OCI-LY7 (cell line): ENCODE results near the gene NWD2. TPM values are rescaled to one million over a fixed set of nuclear protein-coding genes. Genes with fewer than 3 reads are reported as not detected.
"Not testable (repeated sequence)": the region's sequence is repeated elsewhere in the genome, so short reads cannot be mapped to it uniquely, and the experiment has no call there.

Source experiments
- BruUV-seq: library from RNA; stranded (reverse); fragments of 400-500 nt; replicated peaks from 2 replicates; lab custom pipeline; 2021; lab: Mats Ljungman, UMichigan
- CTCF ChIA-PET: fragments of 300-600 bp; sonication (Branson Sonifier 250); formaldehyde crosslinking; loops from one replicate; lab custom pipeline; 2022; ENCODE audit warnings: antibody characterized with exemption; ENCODE audit not compliant: unreplicated experiment; lab: Charles Lee
- POLR2A ChIA-PET: fragments of 300-600 bp; sonication (Branson Sonifier 250); formaldehyde crosslinking; loops from one replicate; lab custom pipeline; 2022; ENCODE audit warnings: antibody characterized with exemption; lab: Charles Lee
- DNase-seq: peaks from one replicate; pipeline ENCODE4 v3.0.0-alpha.2; 2015; ENCODE audit warnings: low spot score
- H2AFZ ChIP-seq: fragments of 200-600 bp; sonication (generic), shearing (Covaris generic); 2 replicates; pipeline ENCODE4 v1.6.1; 2014; ENCODE audit warnings: mild to moderate bottlenecking, antibody characterized with exemption, low read length, moderate library complexity
- H3K27ac ChIP-seq: fragments of 200-600 bp; sonication (generic); 2 replicates; pipeline ENCODE4 v1.5.1; 2014; ENCODE audit warnings: mixed run types, low read depth, mild to moderate bottlenecking, moderate library complexity, low read length, inconsistent platforms; ENCODE audit not compliant: poor library complexity, severe bottlenecking
- H3K36me3 ChIP-seq: fragments of 200-600 bp; sonication (generic); 2 replicates; pipeline ENCODE4 v1.6.1; 2014; ENCODE audit warnings: mild to moderate bottlenecking, antibody characterized with exemption, low read length, moderate library complexity, mixed read lengths; ENCODE audit not compliant: insufficient read depth
- H3K4me1 ChIP-seq: fragments of 200-600 bp; sonication (generic); 2 replicates; pipeline ENCODE4 v1.5.1; 2014; ENCODE audit warnings: mild to moderate bottlenecking, low read length; ENCODE audit not compliant: insufficient read depth, poor library complexity, severe bottlenecking
- H3K4me2 ChIP-seq: fragments of 200-600 bp; sonication (generic); 2 replicates; pipeline ENCODE4 v1.6.1; 2014; ENCODE audit warnings: mild to moderate bottlenecking, low read length
- H3K4me3 ChIP-seq: fragments of 200-600 bp; sonication (generic); 2 replicates; pipeline ENCODE4 v1.5.1; 2014; ENCODE audit warnings: mild to moderate bottlenecking, low read depth, low read length; ENCODE audit not compliant: poor library complexity, severe bottlenecking
- H3K79me2 ChIP-seq: fragments of 200-600 bp; sonication (generic); 2 replicates; pipeline ENCODE4 v1.6.1; 2016; ENCODE audit warnings: low read depth, mild to moderate bottlenecking, low read length, moderate library complexity, mixed read lengths; ENCODE audit not compliant: insufficient read depth
- H3K9me2 ChIP-seq: fragments of 200-600 bp; sonication (generic); 2 replicates; pipeline ENCODE4 v1.6.1; 2016; ENCODE audit warnings: mild to moderate bottlenecking, low read length, mixed read lengths; ENCODE audit not compliant: insufficient read depth
- H3K9me3 ChIP-seq: fragments of 200-600 bp; sonication (generic); 2 replicates; pipeline ENCODE4 v1.6.1; 2014; ENCODE audit warnings: mild to moderate bottlenecking, mixed run types, low read length, mixed read lengths
- H4K20me1 ChIP-seq: fragments of 200-600 bp; sonication (generic); 2 replicates; pipeline ENCODE4 v1.6.1; 2014; ENCODE audit warnings: mild to moderate bottlenecking, antibody characterized with exemption, low read length, moderate library complexity, mixed read lengths; ENCODE audit not compliant: insufficient read depth
- EZH2phosphoT487 ChIP-seq: fragments of 200-600 bp; sonication (generic); IDR thresholded peaks from 2 replicates; pipeline ENCODE4 v1.6.1; 2018; ENCODE audit warnings: low read depth, borderline replicate concordance, mild to moderate bottlenecking, mixed run types, antibody characterized with exemption, low read length, moderate library complexity, mixed read lengths
- intact Hi-C: fragments of 100-400 bp; cut with micrococcal nuclease; formaldehyde crosslinking; loops from one replicate; pipeline ENCODE4 v1.10.0; 2022; ENCODE audit not compliant: unreplicated experiment
- microRNA-seq: library from miRNA; unstranded; fragments of <30 nt; microRNA quantifications from one replicate; pipeline ENCODE4 v1.2.0, GENCODE V29; 2022; ENCODE audit warnings: borderline replicate concordance
- small RNA-seq: library from RNA; depleted of rRNA; stranded (forward); fragments of <200 nt; gene quantifications from one replicate; pipeline ENCODE3, GENCODE V24; 2014
- total RNA-seq, 2 experiments: library from RNA; depleted of rRNA in 1 of 2; stranded (reverse); fragments of >200 nt in 1 of 2; shearing (Covaris generic) in 1 of 2; gene quantifications; 2 replicates each; pipeline ENCODE4 v1.2.3, GENCODE V29; 2014 to 2022
- TF ChIP-seq, protein P1 (sequence below): fragments of 200-600 bp; sonication (generic); conservative IDR thresholded peaks from 2 replicates; pipeline ENCODE4 v1.5.1; 2014; ENCODE audit warnings: mild to moderate bottlenecking, antibody characterized with exemption, low read length, moderate library complexity, mixed read lengths

NWD2 gene
- total RNA-seq, 2 experiments from 2014 or later: not detected

DNA sequence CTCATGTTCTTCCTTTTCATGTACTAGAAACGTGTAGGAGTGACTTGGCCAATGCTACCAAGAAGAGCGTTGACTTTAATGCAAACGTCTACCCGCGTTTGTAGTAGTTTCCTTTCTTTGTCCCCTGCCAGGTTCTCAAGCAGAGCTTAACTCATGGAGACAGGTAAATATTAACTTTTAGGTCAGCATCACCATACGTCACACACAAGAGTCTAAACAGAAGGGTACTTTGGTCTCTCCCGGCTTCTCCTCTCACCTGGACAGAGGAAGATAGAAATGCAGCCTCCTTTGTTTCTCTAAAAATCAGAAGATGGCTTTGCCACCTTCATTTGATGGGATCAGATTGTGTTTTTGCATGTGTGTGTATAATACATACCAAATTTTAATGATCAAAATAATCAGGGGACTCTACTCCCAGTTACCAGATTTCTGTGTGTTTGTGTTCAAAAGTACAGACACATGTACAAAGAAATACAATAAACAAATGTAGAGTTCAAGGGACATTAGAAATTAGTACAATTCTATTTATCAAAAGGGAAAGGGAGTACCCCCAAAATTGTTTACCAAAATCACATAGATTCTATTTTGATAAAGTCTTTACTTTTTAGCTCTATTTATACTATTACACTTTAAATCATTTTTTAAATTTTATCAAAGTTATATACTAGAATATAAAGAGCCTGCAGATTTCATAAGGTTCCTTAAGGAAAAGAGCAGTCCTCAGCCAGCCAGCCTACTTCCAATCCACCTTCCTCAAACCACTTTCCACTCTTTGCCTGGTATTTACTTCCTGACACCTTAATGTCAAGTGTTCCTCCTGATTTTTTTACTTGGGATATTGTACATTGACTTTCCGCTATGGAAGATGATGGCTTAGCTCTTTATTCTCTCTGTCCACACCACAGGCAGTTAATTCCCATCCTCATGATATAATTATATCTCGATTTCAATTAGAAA is 246.1 kb downstream of the NWD2 start:
- BruUV-seq: no TSS peak

GRCh38 chr4:37495353-37495752 is 250.8 kb downstream of the NWD2 start:
- H3K4me2 ChIP-seq, H3K4me3 ChIP-seq, H3K27ac ChIP-seq, H3K9me2 ChIP-seq, BruUV-seq, H3K36me3 ChIP-seq, H4K20me1 ChIP-seq, H3K79me2 ChIP-seq, H3K4me1 ChIP-seq, POLR2A ChIA-PET, CTCF ChIA-PET, H2AFZ ChIP-seq, intact Hi-C loops, H3K9me3 ChIP-seq, DNase-seq: not testable (repeated sequence)

More for the DNA sequence above, 246.1 kb downstream of the NWD2 start:
- Histone ChIP-seq H3K27ac (no peak overlapping the region), H3K79me2 (no peaks in the 10 kb centered on the region), H3K36me3 (no peaks in the 10 kb centered on the region), H3K9me3 (no peaks in the 10 kb centered on the region), H3K4me1 (no peaks in the 10 kb centered on the region), H3K4me3 (no peak overlapping the region), H3K4me2 (no peak overlapping the region), H2AFZ (no peak overlapping the region), H3K9me2 (no peaks in the 10 kb centered on the region), H4K20me1 (no peaks in the 10 kb centered on the region)
- CTCF ChIA-PET: no interaction called here
- DNase-seq: no peak
- intact Hi-C loops: no loop called here
- TF ChIP-seq EZH2phosphoT487: no peak
- TF ChIP-seq, protein P1, sequence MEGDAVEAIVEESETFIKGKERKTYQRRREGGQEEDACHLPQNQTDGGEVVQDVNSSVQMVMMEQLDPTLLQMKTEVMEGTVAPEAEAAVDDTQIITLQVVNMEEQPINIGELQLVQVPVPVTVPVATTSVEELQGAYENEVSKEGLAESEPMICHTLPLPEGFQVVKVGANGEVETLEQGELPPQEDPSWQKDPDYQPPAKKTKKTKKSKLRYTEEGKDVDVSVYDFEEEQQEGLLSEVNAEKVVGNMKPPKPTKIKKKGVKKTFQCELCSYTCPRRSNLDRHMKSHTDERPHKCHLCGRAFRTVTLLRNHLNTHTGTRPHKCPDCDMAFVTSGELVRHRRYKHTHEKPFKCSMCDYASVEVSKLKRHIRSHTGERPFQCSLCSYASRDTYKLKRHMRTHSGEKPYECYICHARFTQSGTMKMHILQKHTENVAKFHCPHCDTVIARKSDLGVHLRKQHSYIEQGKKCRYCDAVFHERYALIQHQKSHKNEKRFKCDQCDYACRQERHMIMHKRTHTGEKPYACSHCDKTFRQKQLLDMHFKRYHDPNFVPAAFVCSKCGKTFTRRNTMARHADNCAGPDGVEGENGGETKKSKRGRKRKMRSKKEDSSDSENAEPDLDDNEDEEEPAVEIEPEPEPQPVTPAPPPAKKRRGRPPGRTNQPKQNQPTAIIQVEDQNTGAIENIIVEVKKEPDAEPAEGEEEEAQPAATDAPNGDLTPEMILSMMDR: no peak
- POLR2A ChIA-PET: no interaction called here

Small RNAs within 50 kb of the gene (microRNA-seq; reads per million reads assigned to microRNA genes)
- gene MIR4801: not detected

Small RNAs within 50 kb of the gene (small RNA-seq; reads per million reads assigned to genes)
- not detected for gene MIR4801
